Calu3 (cell line): ENCODE data around the gene CIAPIN1. TPM values are rescaled to one million over a fixed set of nuclear protein-coding genes. Genes with fewer than 3 reads are reported as not detected.

ENCODE experiments used
- BruUV-seq: library from RNA; stranded (reverse); fragments of 400-500 nt; replicated peaks from 2 replicates; lab custom pipeline; 2021; lab: Mats Ljungman, UMichigan
- CTCF ChIA-PET: fragments of 300-600 bp; sonication (Branson Sonifier 250); formaldehyde crosslinking; loops from one replicate; lab custom pipeline; 2022; ENCODE audit warnings: antibody characterized with exemption; lab: Charles Lee
- DNase-seq: peaks from one replicate; pipeline ENCODE4 v3.0.0; 2022
- H3K27ac Mint-ChIP-seq: one replicate; pipeline ENCODE4 v1.8.0; 2022; ENCODE audit warnings: mixed read lengths; ENCODE audit not compliant: unreplicated experiment
- H3K27me3 Mint-ChIP-seq: one replicate; pipeline ENCODE4 v1.8.0; 2022; ENCODE audit warnings: mixed read lengths; ENCODE audit not compliant: unreplicated experiment
- H3K36me3 Mint-ChIP-seq: one replicate; pipeline ENCODE4 v1.8.0; 2022; ENCODE audit warnings: mild to moderate bottlenecking, moderate library complexity, mixed read lengths; ENCODE audit not compliant: insufficient read depth, unreplicated experiment
- H3K4me1 Mint-ChIP-seq: one replicate; pipeline ENCODE4 v1.8.0; 2022; ENCODE audit warnings: mild to moderate bottlenecking, low read depth, mixed read lengths; ENCODE audit not compliant: unreplicated experiment
- H3K4me3 Mint-ChIP-seq: one replicate; pipeline ENCODE4 v1.8.0; 2022; ENCODE audit warnings: mild to moderate bottlenecking, low read depth, moderate library complexity, mixed read lengths; ENCODE audit not compliant: unreplicated experiment
- H3K9me3 Mint-ChIP-seq: one replicate; pipeline ENCODE4 v1.8.0; 2022; ENCODE audit warnings: low read depth, mixed read lengths; ENCODE audit not compliant: unreplicated experiment
- intact Hi-C: fragments of 100-400 bp; cut with micrococcal nuclease; formaldehyde crosslinking; loops from one replicate; pipeline ENCODE4 v1.10.0; 2022; ENCODE audit not compliant: unreplicated experiment
- total RNA-seq: library from RNA; stranded (reverse); gene quantifications from 2 replicates; pipeline ENCODE4 v1.2.3, GENCODE V29; 2022
- TF ChIP-seq, protein P1 (sequence below): fragments of 200-600 bp; IDR thresholded peaks from one replicate; pipeline ENCODE4 v1.8.0; 2022; ENCODE audit warnings: antibody characterized with exemption; ENCODE audit not compliant: unreplicated experiment

The CIAPIN1 gene
- total RNA-seq, 1 experiment from 2014 or later, result 77.2 TPM

DNA sequence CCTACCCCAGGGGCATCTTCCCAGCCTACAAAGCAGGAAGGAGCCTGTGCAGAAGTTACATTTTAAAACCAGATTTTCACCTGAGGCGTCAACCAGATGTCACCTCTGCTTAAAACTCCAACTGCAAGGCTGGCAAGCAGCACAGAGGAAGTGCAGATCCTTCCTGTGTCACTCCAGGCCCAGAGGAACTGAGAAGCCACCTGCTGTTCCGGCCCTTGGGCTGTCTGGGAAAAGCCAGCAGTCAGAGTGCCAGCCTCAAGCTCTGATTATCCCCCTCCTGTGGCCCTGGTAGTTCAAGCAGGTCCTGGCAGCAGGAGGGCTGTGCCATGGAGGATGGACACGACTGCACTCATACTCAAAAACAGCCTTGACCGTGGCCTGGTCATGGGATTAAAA lies 25.5 kb upstream of the CIAPIN1 start:
- no peaks in the 10 kb centered on the region for H3K27me3 Mint-ChIP-seq

DNA sequence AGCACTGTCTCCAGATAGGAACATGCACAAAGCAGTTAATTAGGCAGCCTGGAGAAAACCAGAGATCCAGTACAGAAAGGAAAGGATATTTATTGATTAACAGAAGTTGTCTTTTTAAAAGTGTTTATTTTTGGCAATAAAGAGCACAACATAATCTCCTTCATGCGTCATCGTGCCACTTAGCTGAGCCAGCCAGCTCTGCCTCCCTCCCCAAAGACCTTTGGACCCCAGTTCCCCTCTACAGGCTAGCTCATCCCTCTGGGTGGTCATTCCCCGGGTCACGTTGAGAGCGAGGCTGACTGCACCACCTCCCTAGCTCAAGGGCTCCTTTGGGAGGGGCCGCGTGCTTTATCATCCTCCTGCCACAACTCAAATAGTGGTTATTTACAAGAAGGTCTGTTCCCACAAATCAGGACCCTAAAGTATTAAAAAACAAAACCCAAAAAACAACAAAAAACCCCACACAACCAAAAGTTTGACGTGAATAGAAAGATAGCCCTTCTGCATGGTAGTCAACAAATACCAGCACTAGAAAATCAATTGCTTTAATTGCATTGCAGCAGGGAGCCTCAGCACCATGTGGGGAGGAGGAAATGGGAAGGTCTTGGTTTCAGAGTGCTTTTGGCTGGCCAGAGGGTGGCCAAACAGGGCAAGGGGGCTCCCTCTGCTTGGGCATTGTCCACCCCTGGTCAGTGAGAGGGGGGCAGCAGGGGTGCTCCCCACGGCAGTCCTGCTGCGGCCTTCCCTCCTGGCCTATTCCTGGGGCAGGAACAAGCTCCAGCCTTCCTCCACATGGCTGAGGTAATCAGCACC lies 24.9 kb upstream of the CIAPIN1 start:
- peak; percentile 32 for DNase-seq
- no peaks in the 10 kb centered on the region for H3K9me3 Mint-ChIP-seq
- TSS peak; percentile 40 for BruUV-seq
- H3K27me3 Mint-ChIP-seq, result no peaks in the 10 kb centered on the region
- peak overlapping the region; percentile 38 for H3K4me3 Mint-ChIP-seq
- intact Hi-C loops, result no loop called here
- H3K27ac Mint-ChIP-seq, result peak overlapping the region; percentile 52
- peaks cover 35% of the 10 kb centered on the region for H3K36me3 Mint-ChIP-seq
- CTCF ChIA-PET, result no interaction called here
- H3K4me1 Mint-ChIP-seq, result peaks cover 34% of the 10 kb centered on the region
- TF ChIP-seq, protein P1, sequence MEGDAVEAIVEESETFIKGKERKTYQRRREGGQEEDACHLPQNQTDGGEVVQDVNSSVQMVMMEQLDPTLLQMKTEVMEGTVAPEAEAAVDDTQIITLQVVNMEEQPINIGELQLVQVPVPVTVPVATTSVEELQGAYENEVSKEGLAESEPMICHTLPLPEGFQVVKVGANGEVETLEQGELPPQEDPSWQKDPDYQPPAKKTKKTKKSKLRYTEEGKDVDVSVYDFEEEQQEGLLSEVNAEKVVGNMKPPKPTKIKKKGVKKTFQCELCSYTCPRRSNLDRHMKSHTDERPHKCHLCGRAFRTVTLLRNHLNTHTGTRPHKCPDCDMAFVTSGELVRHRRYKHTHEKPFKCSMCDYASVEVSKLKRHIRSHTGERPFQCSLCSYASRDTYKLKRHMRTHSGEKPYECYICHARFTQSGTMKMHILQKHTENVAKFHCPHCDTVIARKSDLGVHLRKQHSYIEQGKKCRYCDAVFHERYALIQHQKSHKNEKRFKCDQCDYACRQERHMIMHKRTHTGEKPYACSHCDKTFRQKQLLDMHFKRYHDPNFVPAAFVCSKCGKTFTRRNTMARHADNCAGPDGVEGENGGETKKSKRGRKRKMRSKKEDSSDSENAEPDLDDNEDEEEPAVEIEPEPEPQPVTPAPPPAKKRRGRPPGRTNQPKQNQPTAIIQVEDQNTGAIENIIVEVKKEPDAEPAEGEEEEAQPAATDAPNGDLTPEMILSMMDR, result no peak

More for the DNA sequence above, 25.5 kb upstream of the CIAPIN1 start:
- Mint-ChIP-seq H3K4me1 (peaks cover 34% of the 10 kb centered on the region), H3K4me3 (no peak overlapping the region), H3K9me3 (no peaks in the 10 kb centered on the region), H3K27ac (peak overlapping the region; percentile 52), H3K36me3 (peaks cover 32% of the 10 kb centered on the region)
- no peak for DNase-seq
- BruUV-seq, result no TSS peak
- CTCF ChIA-PET, result no interaction called here
- intact Hi-C loops, result no loop called here
- TF ChIP-seq, protein P1, result no peak

DNA sequence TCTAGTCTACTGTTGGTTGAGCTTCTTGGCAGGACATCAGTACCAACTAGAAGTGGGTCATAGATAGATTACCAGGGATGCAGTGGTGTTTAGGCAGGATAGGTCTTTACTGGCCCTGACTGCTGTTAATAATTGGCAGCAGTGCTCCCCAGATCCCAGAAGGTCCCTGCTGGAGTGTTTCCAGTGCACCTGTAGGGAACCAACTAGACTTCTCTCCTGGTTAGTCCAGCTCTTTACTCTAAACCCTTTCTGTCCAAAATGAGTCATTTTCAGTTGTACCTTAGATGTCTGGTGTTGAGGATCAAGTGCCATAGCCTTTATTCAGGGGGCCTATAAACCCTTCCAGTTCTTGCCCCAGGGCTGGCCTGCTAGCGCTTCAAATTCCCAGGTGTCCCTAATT lies 24.0 kb upstream of the CIAPIN1 start:
- no peaks in the 10 kb centered on the region for H3K9me3 Mint-ChIP-seq
- CTCF ChIA-PET, result interaction anchor here (0.6 to 1.5 kb wide), 2 partner anchors 9 to 11 kb away, joined by 3 to 4 read pairs; partner anchors contain the start of gene POLR2C
- BruUV-seq, result no TSS peak
- no peak overlapping the region for H3K4me3 Mint-ChIP-seq
- H3K27ac Mint-ChIP-seq, result no peak overlapping the region
- peaks cover 39% of the 10 kb centered on the region for H3K36me3 Mint-ChIP-seq
- TF ChIP-seq, protein P1, result no peak
- intact Hi-C loops, result no loop called here
- H3K27me3 Mint-ChIP-seq, result no peaks in the 10 kb centered on the region
- no peak for DNase-seq
- H3K4me1 Mint-ChIP-seq, result peaks cover 34% of the 10 kb centered on the region

DNA sequence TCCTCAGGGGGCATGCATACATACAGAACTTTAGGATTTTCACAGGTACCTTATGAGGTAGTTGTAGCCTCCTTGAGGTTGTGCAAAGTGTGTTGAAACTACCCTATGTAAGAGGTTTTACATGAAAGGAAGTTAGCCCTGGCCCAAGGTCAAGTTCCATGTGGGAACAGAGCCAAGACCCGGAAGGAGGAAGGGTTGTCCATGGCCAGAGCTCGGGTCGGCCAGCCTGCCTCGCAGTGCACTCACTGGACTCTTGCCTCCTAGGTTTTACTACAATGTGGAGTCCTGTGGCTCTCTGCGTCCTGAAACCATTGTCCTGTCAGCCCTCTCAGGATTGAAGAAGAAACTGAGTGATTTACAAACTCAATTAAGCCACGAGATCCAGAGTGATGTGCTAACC lies 23.5 kb upstream of the CIAPIN1 start:
- H3K4me3 Mint-ChIP-seq, result no peak overlapping the region
- CTCF ChIA-PET, result interaction anchor here (0.6 to 1.5 kb wide), 2 partner anchors 8 to 11 kb away, joined by 3 to 4 read pairs; partner anchors contain the start of gene POLR2C
- intact Hi-C loops, result no loop called here
- no peaks in the 10 kb centered on the region for H3K27me3 Mint-ChIP-seq
- H3K9me3 Mint-ChIP-seq, result no peaks in the 10 kb centered on the region
- TF ChIP-seq, protein P1, result no peak
- H3K27ac Mint-ChIP-seq, result no peak overlapping the region
- no TSS peak for BruUV-seq
- H3K36me3 Mint-ChIP-seq, result peaks cover 44% of the 10 kb centered on the region
- DNase-seq, result peak; percentile 43
- H3K4me1 Mint-ChIP-seq, result peaks cover 34% of the 10 kb centered on the region
